Measurements from ENCODE around the gene TRABD.

- TF ChIP-seq POLR2AphosphoS5 (IDR thresholded peaks at IDR 0.05; ENCODE audit: low read depth, low read length) (no peak), SIN3A (IDR thresholded peaks at IDR 0.05; ENCODE audit: borderline replicate concordance, insufficient read depth, low read length) (no peak), TAF1 (IDR thresholded peaks at IDR 0.05; ENCODE audit: borderline replicate concordance, insufficient read depth, low read length) (no peak)
These were observed 6.5 kb upstream of the TRABD start for GRCh38 chr22:50178871-50179869.
